ENCODE data around the gene PLP2.

GRCh38 chrX:49133759-49134158 lies 37.9 kb upstream of the PLP2 start:
- TF ChIP-seq CTCF (conservative IDR thresholded peaks at IDR 0.05; ENCODE audit: low read depth, low read length): no peak
- no peak for TF ChIP-seq EZH2phosphoT487 (IDR thresholded peaks at IDR 0.05; ENCODE audit: borderline replicate concordance, low read length)
